H1 (cell line): ENCODE results near the gene PGP. TPM values are rescaled to one million over a fixed set of nuclear protein-coding genes. Genes with fewer than 3 reads are reported as not detected.

Source experiments
- CTCF ChIA-PET: fragments of 300-600 bp; sonication (Branson Sonifier 250); formaldehyde crosslinking; loops from one replicate; lab custom pipeline; 2021; ENCODE audit not compliant: partially characterized antibody; lab: Charles Lee
- POLR2A ChIA-PET: fragments of 300-600 bp; sonication (Branson Sonifier 250); formaldehyde crosslinking; loops from one replicate; lab custom pipeline; 2021; ENCODE audit warnings: inconsistent platforms; ENCODE audit not compliant: partially characterized antibody; lab: Charles Lee
- DNase-seq, 2 experiments: peaks; one replicate each; pipeline versions ENCODE4 v3.0.0 to v3.0.0-alpha.2; 2010 to 2022; ENCODE audit warnings: low spot score in 2 of 2, low read depth in 1 of 2, mixed read lengths in 1 of 2
- FAIRE-seq: peaks from 2 replicates; lab custom pipeline; 2011; peaks lifted over from hg19 to GRCh38; lab: Jason Lieb, UNC
- H2AFZ ChIP-seq: 2 replicates; pipeline ENCODE4 v1.8.1; 2012; ENCODE audit warnings: low read length, inconsistent platforms
- H2AK5ac ChIP-seq: 2 replicates; pipeline ENCODE4 v1.6.1; 2013; ENCODE audit warnings: low read depth, low read length
- H2BK120ac ChIP-seq: replicated peaks from 2 replicates; pipeline ENCODE3; 2013; ENCODE audit warnings: low read depth, low read length, inconsistent platforms
- H2BK12ac ChIP-seq: 2 replicates; pipeline ENCODE4 v1.6.1; 2013; ENCODE audit warnings: low read depth, low read length
- H2BK15ac ChIP-seq: 2 replicates; pipeline ENCODE4 v1.6.1; 2013; ENCODE audit warnings: low read length
- H2BK20ac ChIP-seq: 2 replicates; pipeline ENCODE4 v1.6.1; 2013; ENCODE audit warnings: low read length
- H2BK5ac ChIP-seq: 2 replicates; pipeline ENCODE4 v1.6.1; 2013; ENCODE audit warnings: low read depth, low read length
- H3K14ac ChIP-seq: 2 replicates; pipeline ENCODE4 v1.6.1; 2013; ENCODE audit warnings: inconsistent platforms; ENCODE audit not compliant: insufficient read length
- H3K18ac ChIP-seq: 2 replicates; pipeline ENCODE4 v1.6.1; 2013; ENCODE audit warnings: low read length; ENCODE audit errors: extremely low read depth
- H3K23ac ChIP-seq: 2 replicates; pipeline ENCODE4 v1.6.1; 2013; ENCODE audit warnings: inconsistent platforms; ENCODE audit not compliant: insufficient read length
- H3K23me2 ChIP-seq: 2 replicates; pipeline ENCODE4 v1.6.1; 2013; ENCODE audit warnings: low read depth, low read length
- H3K27ac ChIP-seq: 2 replicates; pipeline ENCODE4 v1.6.1; 2011; ENCODE audit warnings: low read depth, low read length, inconsistent platforms
- H3K27me3 ChIP-seq, 4 experiments: replicated peaks in 1 of 4; 1 replicate in 1 of 4; 2 replicates in 3 of 4; pipeline versions ENCODE4 v1.6.1 to v1.8.1; 2011 to 2013; ENCODE audit warnings: low read length in 3 of 4, mild to moderate bottlenecking in 3 of 4, inconsistent platforms in 2 of 4, mixed read lengths in 2 of 4, moderate library complexity in 1 of 4; ENCODE audit not compliant: control insufficient read depth in 3 of 4, insufficient read depth in 3 of 4; ENCODE audit errors: extremely low read depth in 1 of 4
- H3K36me3 ChIP-seq, 4 experiments: 2 replicates each; pipeline versions ENCODE4 v1.6.1 to v1.8.1; 2011 to 2013; ENCODE audit warnings: mild to moderate bottlenecking in 4 of 4, low read length in 3 of 4, moderate library complexity in 2 of 4, control low read depth in 1 of 4, inconsistent platforms in 1 of 4; ENCODE audit not compliant: insufficient read depth in 4 of 4, control insufficient read depth in 2 of 4
- H3K4ac ChIP-seq: replicated peaks from 2 replicates; pipeline ENCODE3; 2013; ENCODE audit warnings: low read length, low read depth, mixed read lengths, inconsistent platforms; ENCODE audit not compliant: insufficient read length
- H3K4me1 ChIP-seq, 4 experiments: replicated peaks in 1 of 4; 1 replicate in 1 of 4; 2 replicates in 3 of 4; pipeline versions ENCODE4 v1.6.1 to v1.8.1; 2011 to 2013; ENCODE audit warnings: low read length in 3 of 4, inconsistent platforms in 2 of 4, mixed read lengths in 1 of 4; ENCODE audit not compliant: insufficient read depth in 4 of 4, control insufficient read depth in 3 of 4
- H3K4me2 ChIP-seq, 2 experiments: 2 replicates each; pipeline versions ENCODE4 v1.6.1 to v1.8.1; 2011 to 2013; ENCODE audit warnings: low read depth in 2 of 2, low read length in 2 of 2, control low read depth in 1 of 2, inconsistent platforms in 1 of 2, mild to moderate bottlenecking in 1 of 2; ENCODE audit not compliant: insufficient read depth in 1 of 2
- H3K4me3 ChIP-seq, 4 experiments: fragments of 200-600, 300-600 bp in 1 of 4; sonication (generic), shearing (Covaris generic), sonication (Bioruptor Twin) in 1 of 4; 2 replicates each; pipeline versions ENCODE4 v1.5.1 to v1.8.1; 2011 to 2016; ENCODE audit warnings: low read length in 4 of 4, low read depth in 3 of 4, control low read depth in 2 of 4, inconsistent platforms in 2 of 4, mild to moderate bottlenecking in 2 of 4, mixed read lengths in 1 of 4, moderate library complexity in 1 of 4; ENCODE audit not compliant: insufficient read depth in 2 of 4; ENCODE audit errors: extremely low read depth in 1 of 4
- H3K56ac ChIP-seq: replicated peaks from 2 replicates; pipeline ENCODE3; 2013; ENCODE audit warnings: low read depth, mild to moderate bottlenecking, mixed read lengths, low read length, inconsistent platforms; ENCODE audit not compliant: insufficient read length
- H3K79me1 ChIP-seq: 2 replicates; pipeline ENCODE4 v1.6.1; 2013; ENCODE audit warnings: low read depth, low read length, control low read depth
- H3K79me2 ChIP-seq, 2 experiments: 2 replicates each; pipeline versions ENCODE4 v1.6.1 to v1.8.1; 2012 to 2013; ENCODE audit warnings: low read length in 2 of 2, mild to moderate bottlenecking in 2 of 2, inconsistent platforms in 1 of 2; ENCODE audit not compliant: insufficient read depth in 2 of 2, control insufficient read depth in 1 of 2
- H3K9ac ChIP-seq, 4 experiments: replicated peaks in 1 of 4; 1 replicate in 1 of 4; 2 replicates in 3 of 4; pipeline versions ENCODE4 v1.6.1 to v1.8.1; 2011 to 2013; ENCODE audit warnings: low read depth in 3 of 4, low read length in 3 of 4, control low read depth in 2 of 4, mild to moderate bottlenecking in 2 of 4, moderate library complexity in 2 of 4, inconsistent platforms in 1 of 4; ENCODE audit errors: extremely low read depth in 1 of 4
- H3K9me3 ChIP-seq, 2 experiments: 2 replicates each; pipeline versions ENCODE4 v1.6.1 to v1.8.1; 2012 to 2013; ENCODE audit warnings: mild to moderate bottlenecking in 2 of 2, moderate library complexity in 2 of 2, control low read depth in 1 of 2, inconsistent platforms in 1 of 2, low read depth in 1 of 2, low read length in 1 of 2, mixed read lengths in 1 of 2; ENCODE audit not compliant: insufficient read depth in 2 of 2
- H4K20me1 ChIP-seq, 2 experiments: replicated peaks in 1 of 2; 2 replicates each; pipeline versions ENCODE3 to v1.8.1; 2011 to 2013; ENCODE audit warnings: inconsistent platforms in 2 of 2, low read length in 2 of 2, mild to moderate bottlenecking in 1 of 2; ENCODE audit not compliant: insufficient read depth in 2 of 2, control insufficient read depth in 1 of 2
- H4K5ac ChIP-seq: 2 replicates; pipeline ENCODE4 v1.6.1; 2013; ENCODE audit warnings: low read length, low read depth, mixed read lengths, inconsistent platforms; ENCODE audit not compliant: insufficient read length
- H4K8ac ChIP-seq: 2 replicates; pipeline ENCODE4 v1.8.0; 2013; ENCODE audit warnings: mild to moderate bottlenecking, moderate library complexity, low read length, inconsistent platforms; ENCODE audit not compliant: insufficient read depth; ENCODE audit errors: extremely low read depth
- H4K91ac ChIP-seq: replicated peaks from 2 replicates; pipeline ENCODE3; 2013; ENCODE audit warnings: low read length, mixed read lengths, inconsistent platforms; ENCODE audit not compliant: insufficient read length
- CHD2 ChIP-seq: IDR thresholded peaks from 2 replicates; pipeline ENCODE4 v1.6.1; 2012; ENCODE audit warnings: low read length, improper control_type of control experiment
- GABPA ChIP-seq: IDR thresholded peaks from 2 replicates; pipeline ENCODE4 v1.6.1; 2011; ENCODE audit warnings: mild to moderate bottlenecking, low read length, moderate library complexity, borderline replicate concordance; ENCODE audit not compliant: insufficient read depth
- KDM1A ChIP-seq: fragments of 200-600, 300-600 bp; sonication (generic); IDR thresholded peaks from 2 replicates; pipeline ENCODE4 v1.7.1; 2016; ENCODE audit warnings: mild to moderate bottlenecking, low read length, borderline replicate concordance
- KDM5A ChIP-seq: fragments of 200-600 bp; IDR thresholded peaks from 2 replicates; pipeline ENCODE4 v1.7.1; 2012; ENCODE audit warnings: mild to moderate bottlenecking, low read length, inconsistent platforms, mixed read lengths
- WGBS, 2 experiments: shearing (Covaris generic) in 1 of 2; methylation state at CpG; one replicate each; pipeline versions ENCODE4 v1.1.6 to v1.1.7; 2013 to 2015; ENCODE audit warnings: low lambda C conversion rate in 2 of 2, mixed read lengths in 2 of 2, inconsistent platforms in 1 of 2, low coverage in 1 of 2, missing lambda C conversion rate in 1 of 2; ENCODE audit not compliant: insufficient replicate concordance in 2 of 2, insufficient coverage in 1 of 2, insufficient read length in 1 of 2; ENCODE audit errors: extremely low coverage in 1 of 2, missing lambda C conversion rate in 1 of 2; 5-methylcytosine and 5-hydroxymethylcytosine counted together
- polyA plus RNA-seq, 7 experiments: library from polyadenylated mRNA; depleted of rRNA in 3 of 7; stranded (reverse) in 5 of 7; unstranded in 2 of 7; fragments of >200 nt in 5 of 7; fragments of 200-250 nt in 2 of 7; gene quantifications; 1 replicate in 5 of 7; 2 replicates in 1 of 7; 4 replicates in 1 of 7; pipeline versions ENCODE4 v1.2.1 to v1.2.3, GENCODE V29; 2011 to 2013; ENCODE audit warnings: missing spikeins in 2 of 7, mixed read lengths in 2 of 7
- total RNA-seq: library from RNA; stranded (reverse); fragmentation: NEBNext Ultra II Directional; extraction: Animal tissue kit (Norgen Biotek cat#: 25700); gene quantifications from 2 replicates; pipeline ENCODE4 v1.2.1, GENCODE V29; 2021
- TF ChIP-seq, protein P1 (sequence below): IDR thresholded peaks from 2 replicates; pipeline ENCODE4 v1.6.1; 2011; ENCODE audit warnings: low read depth, mild to moderate bottlenecking, low read length; ENCODE audit not compliant: insufficient read depth

Gene PGP
- total and polyA plus RNA-seq, 2 of the 8 experiments (the other 6 are each of a cell fraction or from before 2014, with no cell fraction given), result 30.9 to 55.9 TPM

DNA sequence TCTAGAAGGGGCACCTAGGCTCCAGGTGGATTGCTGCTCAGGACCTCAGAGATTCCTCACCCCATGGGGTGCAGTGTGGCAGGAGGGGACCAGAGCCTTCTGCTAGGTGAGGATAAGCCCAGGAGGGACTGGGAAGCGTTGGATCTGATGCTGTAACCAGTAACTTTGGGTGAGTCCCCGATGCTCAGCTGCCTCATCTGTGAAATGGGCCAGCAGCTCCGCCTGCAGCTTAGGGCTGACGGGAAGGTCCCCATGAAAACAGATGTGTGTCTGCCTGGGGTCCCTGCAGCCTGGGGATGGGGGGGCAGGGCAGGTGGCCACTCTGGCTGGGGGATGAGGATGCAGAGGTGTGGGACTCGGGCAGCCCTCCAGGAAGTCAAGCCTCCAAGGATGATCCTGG is 15.5 kb downstream of the PGP start:
- Histone ChIP-seq H3K79me1 (no peaks in the 10 kb centered on the region), H3K23ac (no peak overlapping the region), H3K4ac (no peak overlapping the region), H3K27me3 (peaks cover 4 to 34% (median 24%) of the 10 kb centered on the region in 4 experiments), H2BK120ac (no peak overlapping the region), H2BK12ac (no peak overlapping the region), H2BK20ac (no peak overlapping the region), H3K79me2 (no peaks in the 10 kb centered on the region), H3K27ac (no peak overlapping the region), H4K8ac (peak overlapping the region; percentile 62; the same call in 1 of the 2 replicates), H3K9me3 (no peaks in the 10 kb centered on the region), H4K91ac (no peak overlapping the region), H2BK5ac (no peak overlapping the region), H3K4me3 (no peak overlapping the region), H2AK5ac (no peak overlapping the region), H3K9ac (no peak overlapping the region), H3K36me3 (no peaks in the 10 kb centered on the region), H3K23me2 (peaks cover 8% of the 10 kb centered on the region; the same call in 1 of the 2 replicates), H3K56ac (no peak overlapping the region), H3K18ac (no peak overlapping the region), H3K14ac (no peak overlapping the region), H2AFZ (no peak overlapping the region), H3K4me1 (peaks cover 0 to 10% (median 3%) of the 10 kb centered on the region in 4 experiments; a peak in 4 of 7 replicates), H4K5ac (no peak overlapping the region), H3K4me2 (no peak overlapping the region), H4K20me1 (peaks cover 4 to 9% of the 10 kb centered on the region in 2 experiments), H2BK15ac (no peak overlapping the region)
- 91% methylated on average over 4 of the region's 5 CpGs; no CpG with 5 or more reads in 1 of the 2 experiments for WGBS, 2 experiments
- ChIA-PET CTCF (interaction anchor here (0.9 to 2.0 kb wide), 5 partner anchors 10 to 52 kb away, joined by 3 to 7 read pairs (median 5); partner anchors contain the start of genes ECI1 and PGP), POLR2A (interaction anchor here (0.6 to 6.9 kb wide), 10 partner anchors 8 to 310 kb away, joined by 3 to 63 read pairs (median 4); partner anchors contain the start of genes BRICD5, ECI1, PGP and TRAF7)
- FAIRE-seq, result no peak
- TF ChIP-seq, protein P1, sequence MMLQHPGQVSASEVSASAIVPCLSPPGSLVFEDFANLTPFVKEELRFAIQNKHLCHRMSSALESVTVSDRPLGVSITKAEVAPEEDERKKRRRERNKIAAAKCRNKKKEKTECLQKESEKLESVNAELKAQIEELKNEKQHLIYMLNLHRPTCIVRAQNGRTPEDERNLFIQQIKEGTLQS, result no peak
- TF ChIP-seq KDM5A, result no peak
- TF ChIP-seq GABPA, result no peak
- no peak for TF ChIP-seq CHD2
- TF ChIP-seq KDM1A, result peak; percentile 63; the same call in 1 of the 2 replicates
- DNase-seq, result no peak
